T-helper 2 cell (primary cell): Measurements from ENCODE around the gene FRG1.
"Not testable (repeated sequence)": the region's sequence is repeated elsewhere in the genome, so short reads cannot be mapped to it uniquely, and the experiment has no call there.

Source experiments
- DNase-seq, 5 experiments: peaks; one replicate each; pipeline versions ENCODE4 v3.0.0 to v3.0.0-alpha.2; 2012 to 2022

FRG1 gene

DNA sequence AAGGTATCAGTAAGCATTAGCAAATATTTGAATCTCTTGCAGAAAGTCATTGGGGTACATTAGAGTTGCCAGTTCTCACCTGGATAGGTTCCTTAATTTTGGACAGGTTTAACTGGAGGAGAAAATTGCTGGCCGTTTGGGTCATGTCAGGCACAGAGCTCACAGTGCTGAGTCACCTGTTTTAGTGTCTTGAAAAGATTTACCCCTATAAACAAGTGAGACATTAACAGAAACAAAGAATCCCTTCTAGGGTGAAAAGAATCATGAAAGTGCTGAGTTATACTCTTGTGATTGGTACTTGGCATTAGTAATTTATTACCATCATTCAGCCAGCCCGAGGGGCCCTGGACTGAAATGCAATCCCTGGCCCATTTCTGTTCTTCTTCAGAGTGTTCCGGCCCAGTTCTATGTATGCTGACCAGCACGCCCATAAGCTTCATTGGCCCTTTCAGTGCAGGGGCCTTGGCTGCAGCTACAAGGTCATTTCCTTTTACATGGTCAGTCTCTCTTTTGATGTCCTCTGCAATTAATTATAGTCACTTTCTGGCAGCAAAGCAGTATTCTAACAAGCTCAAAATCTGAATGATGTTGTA, 45.1 kb downstream of the FRG1 start:
- not testable (repeated sequence) for DNase-seq

DNA sequence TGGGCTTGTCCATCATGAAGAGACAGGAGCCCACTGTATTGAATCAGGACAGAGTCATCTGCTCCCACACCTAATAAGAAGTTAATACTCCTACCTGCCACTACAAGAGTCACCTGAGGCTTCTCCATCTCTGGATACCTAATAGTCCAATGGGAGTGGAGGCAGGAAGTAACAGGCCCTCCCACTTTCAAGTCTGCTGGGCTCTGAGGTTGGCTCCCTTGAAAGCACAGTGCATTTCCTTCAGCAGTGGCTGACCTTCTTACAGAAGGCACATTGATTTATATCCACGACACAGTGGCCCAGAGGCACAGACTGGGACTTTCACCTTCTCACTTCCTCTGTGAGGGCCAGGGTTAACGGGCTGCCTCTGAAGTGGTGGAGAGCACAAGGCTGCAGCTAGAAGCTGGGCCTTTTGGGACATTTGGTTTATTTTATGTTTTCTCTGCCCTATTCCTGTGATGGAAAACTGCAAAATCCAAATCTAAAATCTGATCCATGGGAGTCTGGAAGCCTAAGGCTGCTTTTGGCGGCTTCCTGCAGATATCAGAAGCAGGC, 48.3 kb downstream of the FRG1 start:
- DNase-seq: no peak

DNA sequence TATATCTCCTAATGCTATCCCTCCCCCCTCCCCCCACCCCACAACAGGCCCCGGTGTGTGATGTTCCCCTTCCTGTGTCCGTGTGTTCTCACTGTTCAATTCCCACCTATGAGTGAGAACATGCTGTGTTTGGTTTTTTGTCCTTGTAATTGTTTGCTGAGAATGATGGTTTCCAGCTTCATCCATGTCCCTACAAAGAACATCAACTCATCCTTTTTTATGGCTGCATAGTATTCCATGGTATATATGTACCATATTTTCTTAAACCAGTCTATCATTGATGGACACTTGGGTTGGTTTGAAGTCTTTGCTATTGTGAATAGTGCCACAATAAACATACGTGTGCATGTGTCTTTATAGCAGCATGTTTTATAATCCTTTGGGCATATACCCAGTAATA, 49.3 kb downstream of the FRG1 start:
- DNase-seq: not testable (repeated sequence)
